Colonic mucosa (tissue), 4 donors: ENCODE data around the gene SLC17A3. TPM values are rescaled to one million over a fixed set of nuclear protein-coding genes. Genes with fewer than 3 reads are reported as not detected.

Source experiments
- DNase-seq: peaks from one replicate; pipeline ENCODE4 v3.0.0-alpha.2; 2020
- H3K27ac ChIP-seq: fragments of 200-600 bp; one replicate; pipeline ENCODE4 v1.8.0; 2021
- H3K27me3 ChIP-seq: fragments of 200-600 bp; one replicate; pipeline ENCODE4 v1.8.0; 2021
- H3K36me3 ChIP-seq: fragments of 200-600 bp; one replicate; pipeline ENCODE4 v1.8.0; 2021
- H3K4me1 ChIP-seq: fragments of 200-600 bp; one replicate; pipeline ENCODE4 v1.8.0; 2021; ENCODE audit warnings: mild to moderate bottlenecking
- H3K4me3 ChIP-seq: fragments of 200-600 bp; one replicate; pipeline ENCODE4 v1.8.0; 2021
- H3K9ac ChIP-seq, 2 donors: one replicate each; pipeline ENCODE4 v1.7.0; 2013; ENCODE audit warnings: control low read depth in 2 of 2, low read depth in 2 of 2, low read length in 2 of 2
- H3K9me3 ChIP-seq: fragments of 200-600 bp; one replicate; pipeline ENCODE4 v1.8.0; 2021
- intact Hi-C: fragments of 100-400 bp; cut with DNase I; formaldehyde crosslinking; loops from one replicate; pipeline ENCODE4 v1.14.1; 2022
- total RNA-seq, 2 donors: library from RNA; stranded (reverse); fragmentation: NEBNext Ultra II Directional in 1 of 2; extraction: Animal tissue kit (Norgen Biotek cat#: 25700) in 1 of 2; gene quantifications; one replicate each; pipeline ENCODE4 v1.2.1, GENCODE V29; 2021
- TF ChIP-seq, protein P1 (sequence below): fragments of 200-600 bp; IDR thresholded peaks from one replicate; pipeline ENCODE4 v1.8.0; 2022; ENCODE audit warnings: antibody characterized with exemption, mild to moderate bottlenecking
- donor health status: healthy.
- donor health status: DM: no; HTN: no; CAD: no.
- donor health status: DM: no; HTN: no; CAD: no.

The SLC17A3 gene
- total RNA-seq, 2 donors from 2014 or later: not detected

DNA sequence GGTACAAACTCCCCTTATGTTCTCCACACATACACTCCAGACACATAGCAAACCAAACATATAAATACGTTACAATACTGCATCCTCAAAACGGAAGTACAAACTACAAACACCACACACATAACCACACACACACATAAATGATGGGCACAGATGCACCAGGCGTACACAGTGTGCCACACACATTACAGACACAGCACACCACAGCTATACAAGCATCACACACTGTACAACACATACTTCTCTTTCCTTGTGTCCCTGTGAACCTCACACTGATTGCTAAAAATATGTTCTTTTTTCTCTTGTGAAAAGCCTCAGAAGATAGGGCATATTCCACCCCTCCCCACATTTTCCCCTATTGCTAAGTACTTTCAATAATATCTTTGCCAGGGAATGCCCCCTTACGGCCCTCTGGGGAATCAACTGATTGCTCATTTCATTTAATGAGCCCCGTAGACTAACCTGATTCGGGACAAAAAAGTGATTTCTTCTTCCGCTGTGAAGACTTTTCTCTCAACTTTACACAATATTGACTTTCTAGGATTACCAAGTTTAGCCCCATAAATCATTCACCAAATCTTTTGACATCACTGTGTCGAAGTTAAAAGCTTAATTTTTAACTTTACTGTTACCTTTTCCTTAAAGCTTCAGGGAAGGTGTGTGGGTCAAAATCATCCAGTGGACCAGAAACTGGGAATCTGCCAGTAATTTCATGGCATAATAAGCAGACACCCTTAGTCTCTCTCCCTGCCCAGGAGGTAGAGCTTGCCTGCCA, 42.3 kb downstream of the SLC17A3 start, which contains the start of gene SLC17A1:
Gene SLC17A1, minus strand, starts transcription at position 521 of the 775 bp plus-strand sequence. CDS start 1,495 bp downstream, outside the sequence.
- no peaks in the 10 kb centered on the region for H3K27me3 ChIP-seq
- DNase-seq: no peak
- H3K9ac ChIP-seq: no peak within 1 kb of the TSS
- intact Hi-C loops: no loop called here
- no peaks in the 10 kb centered on the region for H3K9me3 ChIP-seq
- no peak within 1 kb of the TSS for H3K27ac ChIP-seq
- TF ChIP-seq, protein P1, sequence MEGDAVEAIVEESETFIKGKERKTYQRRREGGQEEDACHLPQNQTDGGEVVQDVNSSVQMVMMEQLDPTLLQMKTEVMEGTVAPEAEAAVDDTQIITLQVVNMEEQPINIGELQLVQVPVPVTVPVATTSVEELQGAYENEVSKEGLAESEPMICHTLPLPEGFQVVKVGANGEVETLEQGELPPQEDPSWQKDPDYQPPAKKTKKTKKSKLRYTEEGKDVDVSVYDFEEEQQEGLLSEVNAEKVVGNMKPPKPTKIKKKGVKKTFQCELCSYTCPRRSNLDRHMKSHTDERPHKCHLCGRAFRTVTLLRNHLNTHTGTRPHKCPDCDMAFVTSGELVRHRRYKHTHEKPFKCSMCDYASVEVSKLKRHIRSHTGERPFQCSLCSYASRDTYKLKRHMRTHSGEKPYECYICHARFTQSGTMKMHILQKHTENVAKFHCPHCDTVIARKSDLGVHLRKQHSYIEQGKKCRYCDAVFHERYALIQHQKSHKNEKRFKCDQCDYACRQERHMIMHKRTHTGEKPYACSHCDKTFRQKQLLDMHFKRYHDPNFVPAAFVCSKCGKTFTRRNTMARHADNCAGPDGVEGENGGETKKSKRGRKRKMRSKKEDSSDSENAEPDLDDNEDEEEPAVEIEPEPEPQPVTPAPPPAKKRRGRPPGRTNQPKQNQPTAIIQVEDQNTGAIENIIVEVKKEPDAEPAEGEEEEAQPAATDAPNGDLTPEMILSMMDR: no peak
- H3K4me3 ChIP-seq: no peak within 1 kb of the TSS
- H3K36me3 ChIP-seq: no peaks in the 10 kb centered on the region
- no peaks in the 10 kb centered on the region for H3K4me1 ChIP-seq

DNA sequence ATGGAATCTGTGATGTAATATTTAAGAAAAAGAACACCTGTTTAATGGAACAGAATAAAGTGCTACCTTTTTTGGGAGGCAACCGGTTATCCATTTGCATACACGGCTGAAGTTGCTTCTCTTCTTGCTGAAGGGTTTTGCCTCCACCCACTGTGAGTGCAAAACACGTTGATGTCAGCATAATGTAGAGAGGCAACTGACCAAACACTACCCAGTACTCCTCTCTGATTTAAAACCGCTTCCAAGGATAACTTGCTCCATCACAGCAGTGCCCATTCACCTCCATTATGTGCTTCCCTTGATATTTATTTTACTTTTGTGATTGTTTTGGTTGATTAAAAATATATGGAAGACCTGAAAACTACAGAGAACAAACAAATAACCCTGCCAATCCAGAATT, 43.6 kb downstream of the SLC17A3 start:
- intact Hi-C loops: no loop called here
- H3K9ac ChIP-seq: no peak overlapping the region
- no peaks in the 10 kb centered on the region for H3K36me3 ChIP-seq
- no peak overlapping the region for H3K27ac ChIP-seq
- H3K27me3 ChIP-seq: no peaks in the 10 kb centered on the region
- DNase-seq: no peak
- TF ChIP-seq, protein P1: no peak
- no peaks in the 10 kb centered on the region for H3K4me1 ChIP-seq
- no peak overlapping the region for H3K4me3 ChIP-seq
- no peaks in the 10 kb centered on the region for H3K9me3 ChIP-seq

DNA sequence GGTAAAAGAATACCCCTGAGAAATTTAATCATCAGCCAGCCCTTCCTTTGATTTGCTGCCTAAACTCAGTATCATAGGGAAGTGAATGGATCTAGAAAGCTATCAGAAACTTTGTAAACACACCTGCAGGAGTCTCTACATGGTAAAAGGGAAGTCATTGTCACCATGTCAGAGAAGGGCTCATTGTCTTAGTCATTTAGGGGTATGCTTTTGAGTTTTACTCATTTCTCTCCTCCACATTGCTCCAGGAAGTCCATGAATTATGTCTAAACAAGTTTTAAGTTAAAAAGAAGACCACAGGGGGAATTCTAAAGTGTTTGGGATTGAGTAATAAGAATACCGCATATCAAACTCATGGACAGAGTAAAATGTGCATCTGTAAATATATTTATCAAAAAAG, 44.7 kb downstream of the SLC17A3 start:
- intact Hi-C loops: no loop called here
- H3K36me3 ChIP-seq: no peaks in the 10 kb centered on the region
- no peaks in the 10 kb centered on the region for H3K27me3 ChIP-seq
- H3K4me1 ChIP-seq: no peaks in the 10 kb centered on the region
- TF ChIP-seq, protein P1: no peak
- H3K9ac ChIP-seq: no peak overlapping the region
- H3K4me3 ChIP-seq: no peak overlapping the region
- no peak overlapping the region for H3K27ac ChIP-seq
- DNase-seq: no peak
- H3K9me3 ChIP-seq: no peaks in the 10 kb centered on the region

DNA sequence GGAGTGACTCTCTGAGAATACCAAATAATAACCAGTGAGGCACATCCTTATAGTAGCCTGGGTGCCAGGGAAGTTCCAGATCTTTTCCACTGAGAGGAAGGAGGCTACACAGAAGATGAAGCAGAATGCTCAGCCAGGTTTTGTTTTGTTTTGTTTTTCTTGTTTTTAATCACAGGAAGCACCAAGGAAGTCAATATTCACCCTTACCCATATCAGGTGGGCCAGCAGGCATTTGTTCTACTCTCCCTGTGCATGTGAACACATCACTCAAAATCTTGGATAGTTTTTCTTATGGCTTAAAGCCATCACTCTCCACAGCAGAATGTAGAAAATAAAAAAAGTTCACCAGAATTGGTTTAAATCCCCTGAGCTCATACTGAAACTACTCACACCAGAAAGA, 52.7 kb downstream of the SLC17A3 start:
- no peak overlapping the region for H3K9ac ChIP-seq
- intact Hi-C loops: no loop called here
- no peak for DNase-seq
- H3K36me3 ChIP-seq: no peaks in the 10 kb centered on the region
- H3K9me3 ChIP-seq: no peaks in the 10 kb centered on the region
- no peak overlapping the region for H3K27ac ChIP-seq
- no peak overlapping the region for H3K4me3 ChIP-seq
- H3K27me3 ChIP-seq: no peaks in the 10 kb centered on the region
- TF ChIP-seq, protein P1: no peak
- H3K4me1 ChIP-seq: no peaks in the 10 kb centered on the region

DNA sequence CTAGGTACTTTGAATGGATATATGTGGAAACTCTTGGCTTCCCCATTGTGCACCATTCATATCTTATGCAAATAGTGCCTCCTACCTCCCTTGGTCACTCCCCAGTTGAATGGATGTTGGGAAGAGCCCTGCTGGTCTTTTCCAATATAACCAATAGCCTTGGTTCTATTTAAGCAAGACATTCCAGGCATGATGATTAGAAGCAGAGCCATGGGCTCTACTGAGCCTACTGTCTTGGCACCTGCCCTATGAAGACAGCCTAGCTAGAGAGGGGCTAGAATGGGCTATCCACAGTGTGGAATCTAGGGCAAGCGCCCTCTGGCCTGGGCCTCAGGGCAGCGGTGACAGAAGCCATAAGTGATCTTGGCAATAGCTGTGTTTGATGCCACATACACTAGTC, 57.8 kb downstream of the SLC17A3 start:
- no peaks in the 10 kb centered on the region for H3K27me3 ChIP-seq
- H3K9me3 ChIP-seq: no peaks in the 10 kb centered on the region
- TF ChIP-seq, protein P1: no peak
- no peak overlapping the region for H3K27ac ChIP-seq
- intact Hi-C loops: no loop called here
- H3K4me1 ChIP-seq: no peaks in the 10 kb centered on the region
- DNase-seq: no peak
- no peak overlapping the region for H3K9ac ChIP-seq
- no peaks in the 10 kb centered on the region for H3K36me3 ChIP-seq
- no peak overlapping the region for H3K4me3 ChIP-seq
